ENCODE measurements around the gene PGAM5.

- TF ChIP-seq, protein P1, sequence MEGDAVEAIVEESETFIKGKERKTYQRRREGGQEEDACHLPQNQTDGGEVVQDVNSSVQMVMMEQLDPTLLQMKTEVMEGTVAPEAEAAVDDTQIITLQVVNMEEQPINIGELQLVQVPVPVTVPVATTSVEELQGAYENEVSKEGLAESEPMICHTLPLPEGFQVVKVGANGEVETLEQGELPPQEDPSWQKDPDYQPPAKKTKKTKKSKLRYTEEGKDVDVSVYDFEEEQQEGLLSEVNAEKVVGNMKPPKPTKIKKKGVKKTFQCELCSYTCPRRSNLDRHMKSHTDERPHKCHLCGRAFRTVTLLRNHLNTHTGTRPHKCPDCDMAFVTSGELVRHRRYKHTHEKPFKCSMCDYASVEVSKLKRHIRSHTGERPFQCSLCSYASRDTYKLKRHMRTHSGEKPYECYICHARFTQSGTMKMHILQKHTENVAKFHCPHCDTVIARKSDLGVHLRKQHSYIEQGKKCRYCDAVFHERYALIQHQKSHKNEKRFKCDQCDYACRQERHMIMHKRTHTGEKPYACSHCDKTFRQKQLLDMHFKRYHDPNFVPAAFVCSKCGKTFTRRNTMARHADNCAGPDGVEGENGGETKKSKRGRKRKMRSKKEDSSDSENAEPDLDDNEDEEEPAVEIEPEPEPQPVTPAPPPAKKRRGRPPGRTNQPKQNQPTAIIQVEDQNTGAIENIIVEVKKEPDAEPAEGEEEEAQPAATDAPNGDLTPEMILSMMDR (IDR thresholded peaks at IDR 0.05), result no peak
- TF ChIP-seq EP300 (IDR thresholded peaks at IDR 0.05; ENCODE audit: low read depth) (no peak), POLR2AphosphoS5 (IDR thresholded peaks at IDR 0.05) (no peak), POLR2A (IDR thresholded peaks at IDR 0.05) (no peak)
These were observed 31.0 kb downstream of the PGAM5 start for GRCh38 chr12:132741620-132742019.

All from transverse colon (tissue), 4 donors.